HG03575 (cell line): ENCODE results near the gene VIT.

Experiments used
- ATAC-seq: cut with Tn5 transposase; IDR thresholded peaks from one replicate; pipeline ENCODE4 v1.9.1; 2021; ENCODE audit not compliant: unreplicated experiment, insufficient number of reproducible peaks, low FRiP score; ENCODE audit errors: extremely low read depth

VIT gene

DNA sequence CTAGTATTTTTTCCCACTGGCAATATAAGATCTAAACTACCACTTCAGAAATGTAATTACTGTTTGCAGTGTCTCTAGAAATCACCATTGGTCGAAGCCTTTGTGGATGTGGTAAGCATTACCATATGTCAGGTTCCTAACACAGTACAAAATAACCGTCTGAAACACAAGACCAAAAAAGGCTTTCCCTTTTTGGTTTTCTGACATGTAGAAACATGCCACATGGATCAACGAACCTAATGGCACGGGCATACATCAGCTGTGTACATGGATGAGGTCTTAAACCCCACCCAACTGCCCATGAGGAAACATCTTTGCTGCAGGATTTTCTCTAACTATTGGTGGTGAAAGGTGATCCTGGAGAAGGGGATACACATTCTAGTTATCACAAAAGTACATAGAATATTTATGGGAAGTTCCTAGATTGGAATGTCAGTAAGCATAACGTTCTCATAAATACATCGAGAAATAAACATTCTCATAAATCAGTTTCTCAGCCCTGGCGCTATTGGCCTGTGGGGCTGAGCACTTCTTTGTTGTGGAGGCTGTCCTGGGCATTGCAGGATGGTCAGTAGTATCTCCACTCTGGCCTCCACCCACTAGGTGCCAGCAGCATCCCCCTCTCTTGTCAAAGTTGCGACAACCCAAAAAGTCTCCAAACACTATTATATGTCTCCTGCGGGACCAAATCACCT lies 9.0 kb downstream of the VIT start:
- no peak for ATAC-seq

DNA sequence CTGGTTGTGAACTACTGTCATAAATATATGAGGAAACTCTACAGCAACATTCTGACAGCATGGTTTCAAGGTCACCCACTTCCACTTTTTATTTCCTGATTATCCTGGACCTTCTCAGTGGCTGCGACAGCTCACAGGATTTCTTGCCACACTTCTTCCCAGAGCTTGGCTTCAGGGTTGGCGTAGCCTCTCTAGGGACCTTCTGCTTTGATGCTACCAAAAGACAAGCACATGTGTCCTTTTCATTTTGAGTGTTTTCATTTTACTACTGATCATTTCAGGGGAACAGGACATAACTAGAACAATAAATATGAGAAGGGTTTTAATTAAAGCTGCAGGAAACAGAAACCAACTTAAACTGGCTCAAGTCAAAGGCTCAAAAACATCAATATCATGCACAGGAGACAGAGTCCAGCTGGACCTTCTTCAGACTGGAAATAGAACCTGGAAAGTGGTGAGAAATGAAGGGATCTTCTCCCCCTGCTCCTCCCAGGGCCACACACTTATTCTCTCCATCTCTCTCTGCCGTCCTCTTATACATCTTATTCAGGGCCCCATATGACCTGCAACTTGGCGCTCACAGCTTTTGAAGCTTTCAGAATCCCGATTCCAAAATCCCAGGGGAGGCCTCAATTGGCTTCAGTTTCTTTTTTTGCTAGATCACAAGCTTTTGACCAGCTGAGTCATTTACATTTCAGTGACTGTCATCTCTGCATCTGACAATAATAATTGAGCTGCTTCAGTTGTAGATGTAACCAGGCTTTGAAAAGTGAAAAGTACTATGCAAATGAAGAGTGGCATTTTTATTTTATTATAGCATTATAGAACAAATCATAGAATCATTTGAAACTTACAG lies 9.7 kb downstream of the VIT start:
- no peak for ATAC-seq

DNA sequence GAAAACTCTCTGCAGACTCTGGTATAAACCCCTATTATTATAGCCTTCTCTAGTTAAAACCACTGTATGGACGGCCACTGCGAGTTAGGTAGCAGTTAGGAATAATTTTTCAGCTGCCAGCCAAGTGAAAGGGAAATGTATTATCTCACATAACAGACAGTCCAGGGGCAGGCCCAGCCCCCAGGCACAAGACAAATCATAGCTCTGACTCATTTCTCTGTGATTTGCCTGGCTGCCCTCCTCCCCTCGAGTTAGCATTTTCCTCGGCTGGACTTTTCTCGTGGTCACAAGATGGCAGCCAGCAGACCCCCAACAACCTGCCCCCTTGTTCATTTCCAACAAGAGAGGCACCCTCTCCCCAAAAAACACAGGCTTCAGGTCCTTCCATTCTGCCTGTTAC lies 10.5 kb downstream of the VIT start:
- no peak for ATAC-seq

DNA sequence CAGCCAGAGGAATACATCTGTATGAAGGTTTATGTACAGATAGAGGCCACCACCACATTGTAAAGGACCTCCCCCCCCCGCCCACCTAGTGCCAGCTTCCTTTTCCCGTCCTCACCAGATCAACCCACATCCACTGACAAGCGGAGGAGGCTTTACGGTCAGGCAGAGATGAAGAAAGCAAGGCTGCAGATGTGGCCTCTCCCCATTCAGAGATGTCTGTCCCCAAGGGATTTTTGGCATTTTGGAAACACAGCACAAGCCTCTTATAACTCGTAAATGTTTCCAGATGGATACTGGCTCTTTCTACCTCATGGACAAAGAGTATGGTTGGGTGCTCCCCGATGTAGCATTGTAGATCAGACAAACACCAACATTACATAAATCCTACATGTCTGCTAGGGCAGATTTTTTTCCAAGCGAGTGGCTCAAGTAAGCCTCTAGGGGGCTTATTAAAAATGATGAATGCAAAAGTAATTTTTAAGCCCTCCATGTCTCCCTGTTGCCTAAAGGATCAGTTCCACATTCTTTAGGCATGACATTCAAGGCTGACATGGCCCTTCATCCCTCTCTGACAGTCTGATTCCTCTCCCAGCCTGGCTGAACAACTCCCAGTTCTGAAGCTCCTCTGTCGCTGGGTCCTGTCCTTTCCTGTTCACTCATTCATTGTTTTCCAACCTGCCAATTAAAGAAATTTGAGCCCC lies 11.7 kb downstream of the VIT start:
- ATAC-seq, result no peak

DNA sequence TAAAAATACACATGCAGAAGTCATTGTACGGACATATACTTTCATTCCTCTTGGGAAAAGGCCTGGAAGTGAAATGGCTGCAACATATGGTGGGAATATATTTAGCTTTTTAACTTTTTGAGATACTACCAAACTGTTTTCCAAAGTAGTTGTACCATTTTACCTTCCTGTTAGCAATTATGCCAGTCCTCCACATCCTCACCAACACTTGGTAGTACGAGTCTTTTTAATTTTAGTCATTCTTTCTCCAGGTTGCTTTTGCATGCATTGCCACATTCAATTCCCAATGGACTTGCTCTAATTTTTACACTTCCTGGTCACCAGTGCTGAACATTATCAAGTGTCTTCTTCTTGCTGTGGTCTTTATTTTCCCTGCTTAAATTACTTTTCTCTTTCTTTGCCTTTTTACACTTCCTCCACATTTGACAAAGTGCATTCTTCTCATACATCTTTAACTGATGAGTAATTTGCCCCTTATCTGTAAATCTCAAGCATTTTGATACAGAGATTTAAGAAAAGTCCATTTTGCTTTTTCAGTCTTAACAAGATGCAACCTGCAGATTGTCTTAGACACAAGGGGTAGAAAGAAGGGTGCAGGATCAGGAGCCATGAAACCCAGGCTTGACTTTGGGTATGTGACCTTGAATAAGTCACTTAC lies 14.5 kb downstream of the VIT start:
- no peak for ATAC-seq

DNA sequence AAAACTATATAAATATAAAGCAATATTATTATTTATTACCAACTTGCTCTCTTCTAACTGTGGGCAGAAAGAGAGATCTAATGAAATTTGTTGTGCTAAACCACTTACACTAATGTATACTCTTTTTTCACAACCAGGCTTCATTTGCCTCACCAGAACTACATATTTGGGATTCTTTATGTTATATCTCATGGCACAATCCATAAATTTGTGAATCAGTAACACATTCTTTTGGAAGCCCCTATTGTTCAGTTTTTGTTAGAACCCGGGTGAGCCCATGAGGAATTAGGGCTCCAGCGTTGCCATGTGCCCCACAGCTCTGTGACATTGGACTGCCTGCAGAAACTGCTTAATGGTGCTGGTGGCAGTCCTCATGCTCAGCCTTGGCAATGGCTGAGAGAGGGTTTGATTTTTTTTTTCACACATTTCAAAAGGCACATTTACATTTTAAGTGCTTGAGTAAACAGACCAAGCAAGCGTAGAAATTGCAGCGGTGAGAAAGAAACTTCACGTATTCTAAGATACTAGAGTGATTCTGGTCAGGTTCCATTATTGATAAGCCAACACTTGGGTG lies 15.3 kb downstream of the VIT start:
- ATAC-seq, result no peak

DNA sequence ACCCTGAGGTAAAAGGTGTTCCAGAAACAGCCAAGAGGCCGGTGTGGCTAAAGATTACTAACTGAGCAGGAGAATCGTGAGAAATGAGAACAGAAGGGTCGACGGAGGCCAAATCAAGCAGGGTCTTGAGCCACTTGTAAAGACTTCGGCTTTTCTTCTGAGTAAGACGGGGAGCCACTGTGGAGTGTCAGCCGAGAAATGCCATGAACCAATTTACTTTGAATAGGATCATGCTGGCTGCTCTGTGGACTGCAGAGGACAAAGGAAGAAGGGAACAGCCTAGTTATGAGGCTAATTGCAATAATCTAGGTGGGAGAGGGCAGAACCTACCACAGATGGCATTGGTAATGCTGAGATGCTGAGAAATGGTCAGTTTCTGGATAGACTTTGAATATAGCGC lies 16.8 kb downstream of the VIT start:
- no peak for ATAC-seq

DNA sequence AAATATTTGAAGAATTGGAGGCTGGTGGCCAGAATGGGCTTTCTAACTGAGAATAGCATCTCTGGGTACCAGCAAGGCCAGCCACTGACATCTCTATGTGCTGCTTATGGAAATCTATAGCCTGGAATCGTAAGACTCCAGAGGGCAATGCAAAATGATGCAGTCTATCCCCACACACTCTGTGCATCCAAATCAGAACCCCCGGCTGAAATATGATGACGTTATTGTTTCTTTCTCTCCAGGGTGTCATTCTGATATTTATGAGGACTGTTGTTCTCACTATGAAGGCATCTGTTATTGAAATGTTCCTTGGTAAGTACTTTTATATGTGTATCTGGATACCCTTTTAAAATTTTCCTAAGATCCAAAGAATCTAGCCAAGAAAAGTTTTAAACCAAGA lies 19.6 kb downstream of the VIT start:
- no peak for ATAC-seq

DNA sequence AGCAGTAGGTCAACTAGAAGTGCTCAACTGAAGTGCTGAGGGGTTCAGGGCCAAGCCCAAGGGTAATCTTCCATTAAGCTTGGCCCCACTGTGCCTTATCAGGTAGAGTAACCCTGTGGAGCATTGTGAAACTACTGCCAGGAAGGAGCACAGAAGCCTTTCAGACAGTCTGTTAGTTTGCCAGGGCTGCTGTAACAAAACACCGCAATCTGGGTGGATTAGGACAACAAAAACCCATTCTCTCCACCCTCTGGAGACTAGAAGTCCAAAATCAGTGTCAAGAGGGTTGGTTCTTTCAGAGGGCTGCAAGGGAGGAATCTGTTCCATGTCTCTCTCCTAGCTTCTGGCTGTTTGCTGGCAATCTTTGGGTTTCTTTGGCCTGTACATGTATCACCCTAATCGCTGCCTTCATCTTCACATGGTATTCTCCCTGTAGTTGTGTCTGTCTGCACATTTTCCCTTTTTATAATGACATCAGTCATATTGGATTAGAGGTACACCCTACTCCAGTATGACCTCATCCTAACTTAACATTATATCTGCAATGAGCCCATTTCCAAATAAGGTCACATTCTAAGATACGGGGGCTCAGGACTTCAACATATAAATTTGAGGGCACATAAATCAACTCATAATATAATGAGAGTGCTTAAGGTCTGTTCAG lies 21.2 kb downstream of the VIT start:
- ATAC-seq, result no peak

DNA sequence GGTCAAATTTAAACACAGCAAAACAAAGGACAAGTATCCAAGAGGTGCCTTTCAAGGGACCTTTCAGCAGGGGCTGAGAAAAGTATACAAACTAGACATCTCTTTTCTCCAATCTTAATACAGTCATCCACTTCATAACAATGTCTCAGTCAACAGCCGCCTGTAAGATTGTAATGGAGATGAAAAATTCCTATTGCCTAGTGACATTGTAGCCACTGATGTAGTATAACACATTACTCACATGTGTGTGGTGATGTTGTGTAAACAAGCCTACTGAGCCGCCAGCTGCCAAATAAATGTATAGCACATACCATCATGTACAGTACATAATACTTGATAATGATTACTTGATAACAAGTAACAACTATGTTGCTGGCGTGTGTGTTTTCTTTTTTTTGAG lies 31.0 kb downstream of the VIT start:
- no peak for ATAC-seq

DNA sequence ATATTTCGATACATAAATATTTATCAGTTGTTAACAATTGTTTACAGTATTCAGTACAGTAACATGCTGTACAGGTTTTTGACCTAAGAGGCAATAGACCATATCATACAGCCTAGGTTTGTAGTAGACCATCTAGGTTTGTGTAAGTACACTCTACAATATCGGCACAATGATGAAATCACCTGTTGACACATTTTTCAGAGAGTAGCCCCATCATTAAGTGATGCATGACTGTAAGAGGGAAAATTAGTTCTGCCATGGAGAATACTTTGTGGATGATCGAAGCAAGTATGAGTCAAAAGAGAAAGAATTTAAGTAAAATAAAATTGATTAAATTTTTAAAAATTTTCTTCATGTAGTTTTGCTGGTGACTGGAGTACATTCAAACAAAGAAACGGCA lies 32.6 kb downstream of the VIT start:
- no peak for ATAC-seq

DNA sequence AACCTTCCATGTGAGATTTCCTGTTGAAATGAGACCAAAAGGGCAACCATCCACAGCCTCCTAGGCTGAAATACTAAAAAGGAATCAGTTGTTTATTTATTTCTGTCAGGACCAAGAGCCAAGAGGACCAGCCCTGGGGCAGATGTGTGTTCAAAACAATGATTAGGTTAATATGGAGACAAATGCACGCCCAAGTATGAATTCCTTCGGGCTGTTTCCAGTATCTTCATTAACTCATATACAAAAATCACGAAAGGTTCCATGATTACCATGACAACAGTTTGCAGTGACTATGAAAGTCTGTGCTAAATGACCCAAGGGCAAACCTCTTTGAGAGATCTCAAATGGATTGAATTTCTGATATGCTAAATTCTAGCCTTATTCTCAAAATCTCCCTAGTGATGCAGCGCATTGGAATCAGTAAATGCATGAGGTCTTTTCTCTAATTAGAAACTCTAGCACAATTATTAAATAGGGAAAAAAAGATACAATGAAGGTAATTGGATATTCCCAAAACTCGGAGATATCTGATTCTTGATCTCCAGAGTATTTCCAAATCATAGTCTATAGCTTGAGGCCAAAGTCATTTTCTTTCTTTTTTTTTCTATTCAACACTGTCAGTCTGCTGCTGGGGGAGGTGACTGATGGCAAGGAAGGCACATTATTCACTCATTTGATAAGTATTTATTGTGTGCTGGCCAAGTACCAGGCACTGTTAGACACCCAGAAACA lies 35.6 kb downstream of the VIT start:
- no peak for ATAC-seq

DNA sequence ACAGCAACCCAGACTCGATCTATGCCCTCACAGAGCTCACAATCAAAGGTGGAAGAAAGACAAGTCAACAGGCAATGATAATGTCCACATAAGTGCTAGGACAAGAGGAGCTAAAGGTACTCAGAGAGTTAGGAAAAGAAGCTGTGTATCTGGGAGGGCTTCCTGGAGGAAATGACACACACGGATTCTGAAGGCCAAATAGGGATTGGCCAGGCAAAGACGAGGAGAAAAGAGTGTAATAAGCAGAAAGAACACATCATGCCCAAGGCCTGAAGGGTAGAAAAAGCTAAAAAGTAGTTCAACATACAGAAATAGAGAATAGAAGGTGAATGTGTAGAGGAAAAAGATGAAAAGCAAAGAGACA lies 36.1 kb downstream of the VIT start:
- no peak for ATAC-seq

DNA sequence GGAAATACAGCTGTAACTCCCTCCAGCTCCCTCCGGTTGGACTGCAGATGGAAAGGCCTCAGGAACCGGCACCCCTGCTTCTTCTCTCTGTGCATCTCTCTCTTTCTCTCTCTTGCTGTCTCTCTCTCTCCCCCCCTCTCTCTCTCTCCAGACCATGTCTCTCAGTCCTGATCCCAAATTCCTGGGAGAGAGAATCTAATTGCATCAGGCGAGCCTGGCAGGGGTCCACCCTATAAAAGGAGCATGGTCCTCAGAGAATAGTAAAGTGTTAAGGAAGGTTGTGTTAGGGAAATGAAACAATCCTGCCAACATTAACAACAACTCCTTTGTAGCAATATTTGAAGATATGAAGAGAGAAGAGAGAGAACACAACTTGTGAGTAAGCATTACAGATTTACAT lies 36.7 kb downstream of the VIT start:
- ATAC-seq, result no peak

DNA sequence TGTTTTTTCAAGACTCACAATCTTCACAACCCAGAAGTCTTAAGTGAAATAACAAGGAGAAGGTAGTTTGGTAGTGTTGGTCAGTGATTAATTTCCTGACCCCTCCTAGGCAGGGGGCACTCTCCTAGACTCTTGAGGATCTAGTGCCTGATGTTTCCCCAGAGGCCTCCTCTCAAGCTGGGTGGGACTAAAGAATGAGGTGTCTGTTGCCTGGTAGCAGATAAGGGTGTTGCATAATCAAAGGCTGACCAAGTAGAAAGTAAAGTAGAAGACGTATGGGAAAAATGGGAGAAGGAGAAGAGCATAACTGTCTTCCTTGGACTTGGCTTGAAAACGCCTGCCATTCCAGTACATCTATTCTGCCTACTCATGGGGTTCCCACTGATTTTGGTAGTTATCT lies 37.8 kb downstream of the VIT start:
- no peak for ATAC-seq

DNA sequence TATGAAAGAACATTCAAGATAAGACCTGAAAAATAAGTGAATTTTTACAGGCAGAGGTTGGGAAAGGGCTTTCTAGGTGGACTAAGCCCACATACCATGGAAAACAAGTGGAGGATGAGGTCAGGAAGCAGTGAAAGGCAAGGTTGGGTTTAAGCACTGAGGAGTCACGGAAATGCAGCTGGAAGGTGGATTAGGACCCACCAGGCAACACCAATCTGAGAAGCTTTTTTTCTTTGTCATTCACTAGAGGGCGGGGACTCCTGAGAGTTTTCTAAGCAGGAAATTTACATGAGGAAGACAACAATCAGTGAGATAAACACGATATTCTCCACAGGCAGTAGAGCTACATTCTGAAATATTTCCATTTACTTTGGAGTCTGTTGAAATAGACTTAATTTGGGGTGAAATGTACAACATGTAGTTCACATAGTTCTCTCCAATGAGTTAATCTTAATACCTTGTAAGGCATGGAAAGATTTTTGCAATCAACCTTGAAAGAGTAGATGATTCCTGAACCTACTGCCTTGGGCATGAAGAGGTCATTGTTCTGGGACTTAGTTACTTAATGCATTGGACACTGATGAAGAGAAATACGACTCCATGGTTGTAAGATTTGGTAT lies 40.7 kb downstream of the VIT start:
- no peak for ATAC-seq

DNA sequence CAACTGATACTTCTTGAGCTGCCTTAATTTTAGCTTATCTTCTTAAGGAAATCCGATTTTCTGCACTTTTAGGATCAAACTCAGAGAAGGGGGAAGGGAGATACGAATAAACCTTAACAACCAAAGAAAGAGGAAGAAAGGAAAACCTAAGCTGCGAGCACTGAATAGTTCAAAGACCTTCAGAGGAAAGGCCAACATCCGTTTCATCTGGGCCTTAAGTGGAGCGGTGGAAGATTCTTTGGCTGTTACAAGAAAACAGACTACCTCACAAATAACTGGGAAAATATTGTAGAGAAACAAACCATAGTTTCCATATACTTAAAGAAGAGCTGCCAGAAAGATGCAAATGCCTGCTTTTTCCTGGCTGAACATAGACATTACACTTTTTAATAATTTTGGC lies 43.6 kb downstream of the VIT start:
- ATAC-seq, result no peak
